ENCODE measurements around the gene CFAP58. TPM values are rescaled to one million over a fixed set of nuclear protein-coding genes. Genes with fewer than 3 reads are reported as not detected.

Gene CFAP58
- total RNA-seq, 1 experiment from 2014 or later: not detected

GRCh38 chr10:104424719-104425118 lies 71.1 kb downstream of the CFAP58 start:
- intact Hi-C loops (cut with micrococcal nuclease; ENCODE audit: unreplicated experiment): no loop called here
- CTCF ChIA-PET: no interaction called here
- DNase-seq: no peak
- TF ChIP-seq CTCF (IDR thresholded peaks at IDR 0.05; ENCODE audit: unreplicated experiment): no peak
- Mint-ChIP-seq H3K9me3 (ENCODE audit: low read depth, unreplicated experiment) (no peaks in the 10 kb centered on the region), H3K4me3 (ENCODE audit: low read depth, unreplicated experiment) (no peak overlapping the region), H3K4me1 (ENCODE audit: low read depth, unreplicated experiment) (no peaks in the 10 kb centered on the region), H3K36me3 (ENCODE audit: insufficient read depth, unreplicated experiment) (no peaks in the 10 kb centered on the region), H3K27me3 (ENCODE audit: unreplicated experiment) (peaks cover 13% of the 10 kb centered on the region), H3K27ac (ENCODE audit: unreplicated experiment) (no peak overlapping the region)
- no TSS peak for BruUV-seq (replicated peaks)

GRCh38 chr10:104427989-104428388 lies 74.4 kb downstream of the CFAP58 start:
- no peaks in the 10 kb centered on the region for H3K9me3 Mint-ChIP-seq (ENCODE audit: low read depth, unreplicated experiment)
- TF ChIP-seq CTCF (IDR thresholded peaks at IDR 0.05; ENCODE audit: unreplicated experiment): no peak

GRCh38 chr10:104429846-104430245 lies 76.2 kb downstream of the CFAP58 start:
- CTCF ChIA-PET: interaction anchor here (0.7 kb wide), 1 partner anchor 63 kb away, joined by 3 read pairs; no protein-coding TSS in a partner anchor
- TF ChIP-seq CTCF (IDR thresholded peaks at IDR 0.05; ENCODE audit: unreplicated experiment): no peak
- BruUV-seq (replicated peaks): no TSS peak
- DNase-seq: no peak
- Mint-ChIP-seq H3K9me3 (ENCODE audit: low read depth, unreplicated experiment) (no peaks in the 10 kb centered on the region), H3K27ac (ENCODE audit: unreplicated experiment) (no peak overlapping the region), H3K27me3 (ENCODE audit: unreplicated experiment) (peaks cover under 1% of the 10 kb centered on the region), H3K4me3 (ENCODE audit: low read depth, unreplicated experiment) (no peak overlapping the region), H3K4me1 (ENCODE audit: low read depth, unreplicated experiment) (no peaks in the 10 kb centered on the region), H3K36me3 (ENCODE audit: insufficient read depth, unreplicated experiment) (no peaks in the 10 kb centered on the region)
- intact Hi-C loops (cut with micrococcal nuclease; ENCODE audit: unreplicated experiment): no loop called here

More at GRCh38 chr10:104427989-104428388, 74.4 kb downstream of the CFAP58 start:
- Mint-ChIP-seq H3K4me1 (ENCODE audit: low read depth, unreplicated experiment) (no peaks in the 10 kb centered on the region), H3K27me3 (ENCODE audit: unreplicated experiment) (no peaks in the 10 kb centered on the region), H3K4me3 (ENCODE audit: low read depth, unreplicated experiment) (no peak overlapping the region), H3K36me3 (ENCODE audit: insufficient read depth, unreplicated experiment) (no peaks in the 10 kb centered on the region), H3K27ac (ENCODE audit: unreplicated experiment) (no peak overlapping the region)
- BruUV-seq (replicated peaks): no TSS peak
- DNase-seq: no peak
- intact Hi-C loops (cut with micrococcal nuclease; ENCODE audit: unreplicated experiment): no loop called here
- CTCF ChIA-PET: interaction anchor here (0.5 kb wide), 1 partner anchor 14 kb away, joined by 4 read pairs; no protein-coding TSS in a partner anchor

- DNase-seq: no peak
- TF ChIP-seq CTCF (IDR thresholded peaks at IDR 0.05; ENCODE audit: unreplicated experiment): no peak
- CTCF ChIA-PET: interaction anchor here (0.7 kb wide), 1 partner anchor 63 kb away, joined by 3 read pairs; no protein-coding TSS in a partner anchor
- H3K27me3 Mint-ChIP-seq (ENCODE audit: unreplicated experiment): peaks cover 6% of the 10 kb centered on the region
- no peak overlapping the region for H3K4me3 Mint-ChIP-seq (ENCODE audit: low read depth, unreplicated experiment)
- no peak overlapping the region for H3K27ac Mint-ChIP-seq (ENCODE audit: unreplicated experiment)
- no peaks in the 10 kb centered on the region for H3K4me1 Mint-ChIP-seq (ENCODE audit: low read depth, unreplicated experiment)
- no TSS peak for BruUV-seq (replicated peaks)
- intact Hi-C loops (cut with micrococcal nuclease; ENCODE audit: unreplicated experiment): no loop called here
- H3K9me3 Mint-ChIP-seq (ENCODE audit: low read depth, unreplicated experiment): no peaks in the 10 kb centered on the region
- no peaks in the 10 kb centered on the region for H3K36me3 Mint-ChIP-seq (ENCODE audit: insufficient read depth, unreplicated experiment)
These were observed 76.7 kb downstream of the CFAP58 start for GRCh38 chr10:104430360-104430759.

Data from Calu3 (cell line).